ENCODE measurements around the gene SLC23A1. TPM values are rescaled to one million over a fixed set of nuclear protein-coding genes. Genes with fewer than 3 reads are reported as not detected.
A peak's percentile ranks its signal among the peaks of the same experiment; 100 is the strongest.
"Not testable (repeated sequence)": the region's sequence is repeated elsewhere in the genome, so short reads cannot be mapped to it uniquely, and the experiment has no call there.

SLC23A1 gene
- polyA plus RNA-seq, 2 of the 4 experiments (the other 2 are of a cell fraction): 4.3 to 7.7 TPM

GRCh38 chr5:139354186-139354585, 28.9 kb downstream of the SLC23A1 start:
- no peak overlapping the region for H3K27ac ChIP-seq
- DNase-seq (ENCODE audit: low read depth in 1 of 2, low spot score in 1 of 2) (no peak), ATAC-seq (no peak), FAIRE-seq (no peak)
- no peak overlapping the region for H3K4me3 ChIP-seq
- 83% methylated on average over 3 of the region's 3 CpGs for WGBS (ENCODE audit: missing lambda C conversion rate)
- ChIA-PET POLR2A (interaction anchor here (2.1 kb wide), 1 partner anchor 12 kb away, joined by 6 read pairs; the partner anchor contains the start of gene PAIP2), CTCF (interaction anchor here (1.3 to 2.2 kb wide), 2 partner anchors 12 to 37 kb away, joined by 3 to 8 read pairs; partner anchors contain the start of gene PAIP2)
- peaks cover 3% of the 10 kb centered on the region; the same call in 1 of the 3 replicates for H3K4me1 ChIP-seq
- TF ChIP-seq MYC (IDR thresholded peaks at IDR 0.05; ENCODE audit: borderline replicate concordance, low read length) (no peak), RFX5 (IDR thresholded peaks at IDR 0.05) (no peak), EHF (CRISPR knock-in tag; IDR thresholded peaks at IDR 0.05) (no peak), EP300 (IDR thresholded peaks at IDR 0.05) (no peak), ZFP36 (IDR thresholded peaks at IDR 0.05; ENCODE audit: borderline replicate concordance, partially characterized antibody) (no peak), CTCF (IDR thresholded peaks at IDR 0.05) (no peak), MAX (IDR thresholded peaks at IDR 0.05) (no peak), JUNB (IDR thresholded peaks at IDR 0.05) (no peak), FOXS1 (CRISPR knock-in tag; IDR thresholded peaks at IDR 0.05) (no peak), E2F6 (IDR thresholded peaks at IDR 0.05; ENCODE audit: borderline replicate concordance, low read depth) (no peak), ZNF302 (CRISPR knock-in tag; IDR thresholded peaks at IDR 0.05) (no peak), TP53 (CRISPR knock-in tag; IDR thresholded peaks at IDR 0.05) (no peak), GATA3 (IDR thresholded peaks at IDR 0.05; ENCODE audit: borderline replicate concordance) (no peak), JUN (IDR thresholded peaks at IDR 0.05) (no peak)
- no peak overlapping the region for H3K4me2 ChIP-seq
- H3K9me3 ChIP-seq: no peaks in the 10 kb centered on the region

GRCh38 chr5:139347863-139348262, 35.2 kb downstream of the SLC23A1 start:
- H3K4me3 ChIP-seq; DNase-seq (ENCODE audit: low read depth in 1 of 2, low spot score in 1 of 2); FAIRE-seq; H3K27ac ChIP-seq; H3K9me3 ChIP-seq; ATAC-seq; H3K4me2 ChIP-seq: not testable (repeated sequence)
- POLR2A ChIA-PET: interaction anchor here (0.7 kb wide), 1 partner anchor 67 kb away, joined by 5 read pairs; no protein-coding TSS in a partner anchor
- CTCF ChIA-PET: interaction anchor here (0.6 kb wide), 1 partner anchor 764 kb away, joined by 3 read pairs; no protein-coding TSS in a partner anchor
- H3K4me1 ChIP-seq: peaks cover 14% of the 10 kb centered on the region; the same call in 2 of the 3 replicates
- WGBS (ENCODE audit: missing lambda C conversion rate): 94% methylated on average over 9 of the region's 9 CpGs

GRCh38 chr5:139345442-139345841, 37.7 kb downstream of the SLC23A1 start:
- FAIRE-seq; H3K9me3 ChIP-seq; H3K27ac ChIP-seq; H3K4me2 ChIP-seq; ATAC-seq; H3K4me3 ChIP-seq; POLR2A ChIA-PET; DNase-seq (ENCODE audit: low read depth in 1 of 2, low spot score in 1 of 2): not testable (repeated sequence)
- H3K4me1 ChIP-seq: peaks cover 19% of the 10 kb centered on the region; the same call in 2 of the 3 replicates
- CTCF ChIA-PET: interaction anchor here (0.7 to 1.1 kb wide), 2 partner anchors 12 to 512 kb away, joined by 3 read pairs; no protein-coding TSS in a partner anchor
- 93% methylated on average over 8 of the region's 8 CpGs for WGBS (ENCODE audit: missing lambda C conversion rate)

GRCh38 chr5:139344177-139344576, 38.9 kb downstream of the SLC23A1 start:
- FAIRE-seq: no peak
- Histone ChIP-seq H3K27ac (no peak overlapping the region), H3K4me2 (peak overlapping the region; percentile 94), H3K4me1 (peaks cover 19% of the 10 kb centered on the region; the same call in 2 of the 3 replicates), H3K4me3 (no peak overlapping the region), H3K9me3 (no peaks in the 10 kb centered on the region)
- POLR2A ChIA-PET: interaction anchor here (0.6 kb wide), 1 partner anchor 50 kb away, joined by 3 read pairs; no protein-coding TSS in a partner anchor
- DNase-seq (ENCODE audit: low read depth in 1 of 2, low spot score in 1 of 2): no peak
- 84% methylated on average over 2 of the region's 2 CpGs for WGBS (ENCODE audit: missing lambda C conversion rate)
- CTCF ChIA-PET: interaction anchor here (1.4 to 1.6 kb wide), 2 partner anchors 32 to 51 kb away, joined by 3 read pairs; partner anchors contain the start of gene MATR3
- ATAC-seq: no peak
- TF ChIP-seq ZFP36 (IDR thresholded peaks at IDR 0.05; ENCODE audit: borderline replicate concordance, partially characterized antibody) (no peak), RCOR1 (IDR thresholded peaks at IDR 0.05; ENCODE audit: low read depth, low read length) (no peak), HMGXB4 (CRISPR knock-in tag; IDR thresholded peaks at IDR 0.05; ENCODE audit: borderline replicate concordance) (no peak), KDM1A (IDR thresholded peaks at IDR 0.05; ENCODE audit: low read depth) (no peak), ZSCAN20 (CRISPR knock-in tag; IDR thresholded peaks at IDR 0.05) (no peak), HEYL (CRISPR knock-in tag; IDR thresholded peaks at IDR 0.05) (no peak), RAD21 (conservative IDR thresholded peaks at IDR 0.05 in 1 of 2, IDR thresholded peaks at IDR 0.05 in 1 of 2) (no peak), ESRRA (IDR thresholded peaks at IDR 0.05; ENCODE audit: borderline replicate concordance, low read length) (no peak), MAX (IDR thresholded peaks at IDR 0.05) (no peak), CHD2 (IDR thresholded peaks at IDR 0.05; ENCODE audit: low read length, partially characterized antibody) (no peak), PBX3 (IDR thresholded peaks at IDR 0.05) (no peak), MAFK (IDR thresholded peaks at IDR 0.05; ENCODE audit: partially characterized antibody) (no peak), CBX8 (IDR thresholded peaks at IDR 0.05) (no peak), RFX5 (IDR thresholded peaks at IDR 0.05) (no peak)

All from A549 (cell line).